GM18526 (cell line): ENCODE data around the gene NUP62CL.

Experiments used
- POLR2A ChIP-seq: IDR thresholded peaks from 3 replicates; pipeline ENCODE4 v1.6.1; 2011; ENCODE audit not compliant: insufficient read length; ENCODE audit errors: extremely low read depth

NUP62CL gene

DNA sequence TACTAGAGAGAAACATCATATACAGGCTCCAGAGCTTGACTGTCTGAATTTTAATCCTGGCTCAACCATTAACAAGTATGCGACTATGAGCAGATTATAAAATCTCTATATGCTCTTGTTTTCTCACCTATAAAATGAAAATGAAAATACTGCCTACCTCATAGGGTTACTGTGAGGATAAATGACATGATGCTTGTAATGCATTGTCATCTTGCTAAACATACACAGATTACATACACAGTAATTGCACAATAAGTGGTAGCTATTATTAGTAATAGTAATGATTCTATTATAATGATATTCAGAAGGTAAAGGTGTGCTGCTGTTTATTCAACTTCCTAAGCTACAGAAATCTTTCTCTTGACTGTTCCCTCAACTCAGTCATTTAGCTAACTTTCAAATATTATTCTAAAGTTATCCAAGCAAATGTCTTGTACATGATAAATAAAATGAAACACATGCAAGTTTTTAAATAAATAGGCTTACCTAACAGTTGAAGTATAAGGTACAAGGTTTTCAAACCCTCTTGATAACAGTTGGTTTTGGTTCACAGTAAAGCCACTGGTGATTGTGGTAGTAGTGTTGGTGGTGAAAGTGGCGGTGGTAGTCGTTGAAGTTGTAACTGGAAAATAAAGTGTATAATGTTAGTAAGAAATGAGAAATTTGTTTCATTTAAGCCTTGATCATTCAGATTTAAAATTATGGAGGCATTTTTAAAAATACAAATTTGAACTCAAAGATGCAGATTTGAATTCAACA lies 38.9 kb downstream of the NUP62CL start:
- no peak for TF ChIP-seq POLR2A

DNA sequence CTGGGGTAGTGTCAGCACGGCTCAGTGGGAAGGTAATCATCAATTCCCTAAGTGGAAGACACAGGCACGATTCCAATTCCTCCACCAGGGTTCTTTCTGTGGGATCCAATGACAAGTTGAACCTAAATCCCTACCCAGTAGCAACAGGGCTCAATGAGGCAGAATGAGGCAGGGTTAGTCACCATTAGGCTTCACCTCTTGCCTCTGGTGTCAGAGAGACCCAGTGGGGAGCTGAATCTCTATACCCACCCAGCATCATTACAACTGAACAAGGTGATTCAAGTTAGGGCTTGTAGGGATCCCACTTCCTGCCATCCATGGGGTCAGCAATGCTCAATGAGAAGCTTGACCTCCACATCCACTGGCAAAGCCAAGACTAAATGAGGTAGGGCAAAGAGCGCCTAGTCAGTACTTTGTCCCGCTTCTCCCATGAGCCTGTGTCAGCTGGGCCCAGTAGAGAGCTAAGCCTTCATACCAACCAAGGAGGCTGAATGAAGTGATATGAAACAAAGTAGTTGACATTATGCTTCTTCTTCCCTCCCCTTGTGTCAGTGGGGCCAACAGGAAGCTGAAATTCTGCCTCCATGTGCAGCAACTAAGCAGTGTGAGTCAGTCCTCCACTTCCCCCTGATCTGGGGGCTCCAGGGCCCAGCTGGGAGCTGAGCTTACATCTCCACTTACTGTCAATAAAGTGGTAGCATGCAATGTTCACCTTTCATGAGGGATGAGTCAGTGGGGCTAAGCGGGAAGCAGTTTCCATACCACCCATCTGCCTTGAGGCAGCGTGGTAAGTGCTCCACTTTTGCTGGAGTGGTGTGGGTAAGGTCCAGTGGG lies 51.2 kb downstream of the NUP62CL start:
- TF ChIP-seq POLR2A = no peak

DNA sequence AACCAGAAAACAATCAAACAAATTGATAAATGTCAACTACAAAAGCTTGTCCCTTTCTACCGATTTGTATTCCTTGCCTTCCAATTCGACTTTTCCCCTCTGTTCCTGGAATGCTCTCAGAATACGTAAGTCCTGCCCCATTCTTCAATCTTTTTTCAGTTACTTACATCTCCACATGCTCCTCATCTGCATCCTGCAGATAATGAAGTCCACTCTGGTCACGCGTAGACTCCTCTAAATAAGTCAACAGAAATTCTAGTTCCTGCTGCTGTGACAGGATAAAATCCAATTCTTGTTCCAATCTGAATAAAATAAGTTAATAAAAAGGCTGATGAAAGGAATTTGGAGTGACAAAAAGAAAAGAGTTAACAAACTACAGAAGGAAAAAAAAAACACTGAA lies 53.2 kb downstream of the NUP62CL start:
- no peak for TF ChIP-seq POLR2A

DNA sequence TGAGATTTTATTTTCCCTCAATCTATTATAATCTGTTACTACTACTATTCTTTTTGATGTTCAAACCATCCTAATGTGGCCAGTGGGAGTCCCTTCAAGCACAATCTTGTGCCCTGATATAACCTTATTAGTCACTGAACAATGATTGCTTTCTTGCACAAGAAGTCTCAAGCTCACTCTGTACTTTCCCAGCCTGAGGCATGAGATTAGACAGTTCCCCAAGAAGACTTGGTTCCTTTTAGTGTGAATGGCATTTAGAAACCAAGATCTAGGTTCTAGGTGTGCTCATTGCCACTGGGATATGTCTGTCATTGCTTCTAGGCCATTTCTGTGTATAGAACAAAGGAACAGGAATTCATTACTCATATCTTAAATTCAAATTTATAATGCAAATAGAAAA lies 59.6 kb downstream of the NUP62CL start:
- no peak for TF ChIP-seq POLR2A

DNA sequence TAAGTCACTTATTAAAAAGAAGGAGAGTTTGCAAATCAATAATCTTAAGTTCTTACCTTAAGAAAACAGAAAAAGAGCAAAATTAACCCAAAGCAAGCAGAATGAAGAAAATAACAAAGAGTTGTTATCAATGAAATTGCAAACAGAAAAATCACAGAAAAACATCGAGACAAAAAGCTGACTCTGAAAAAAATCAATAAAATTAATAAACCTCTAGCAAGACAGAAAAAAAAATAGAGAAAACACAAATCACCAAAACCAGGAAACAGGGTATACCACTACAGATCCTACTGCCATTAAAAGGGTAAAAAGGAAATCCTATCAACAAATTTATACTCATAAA lies 70.3 kb downstream of the NUP62CL start:
- TF ChIP-seq POLR2A = no peak

DNA sequence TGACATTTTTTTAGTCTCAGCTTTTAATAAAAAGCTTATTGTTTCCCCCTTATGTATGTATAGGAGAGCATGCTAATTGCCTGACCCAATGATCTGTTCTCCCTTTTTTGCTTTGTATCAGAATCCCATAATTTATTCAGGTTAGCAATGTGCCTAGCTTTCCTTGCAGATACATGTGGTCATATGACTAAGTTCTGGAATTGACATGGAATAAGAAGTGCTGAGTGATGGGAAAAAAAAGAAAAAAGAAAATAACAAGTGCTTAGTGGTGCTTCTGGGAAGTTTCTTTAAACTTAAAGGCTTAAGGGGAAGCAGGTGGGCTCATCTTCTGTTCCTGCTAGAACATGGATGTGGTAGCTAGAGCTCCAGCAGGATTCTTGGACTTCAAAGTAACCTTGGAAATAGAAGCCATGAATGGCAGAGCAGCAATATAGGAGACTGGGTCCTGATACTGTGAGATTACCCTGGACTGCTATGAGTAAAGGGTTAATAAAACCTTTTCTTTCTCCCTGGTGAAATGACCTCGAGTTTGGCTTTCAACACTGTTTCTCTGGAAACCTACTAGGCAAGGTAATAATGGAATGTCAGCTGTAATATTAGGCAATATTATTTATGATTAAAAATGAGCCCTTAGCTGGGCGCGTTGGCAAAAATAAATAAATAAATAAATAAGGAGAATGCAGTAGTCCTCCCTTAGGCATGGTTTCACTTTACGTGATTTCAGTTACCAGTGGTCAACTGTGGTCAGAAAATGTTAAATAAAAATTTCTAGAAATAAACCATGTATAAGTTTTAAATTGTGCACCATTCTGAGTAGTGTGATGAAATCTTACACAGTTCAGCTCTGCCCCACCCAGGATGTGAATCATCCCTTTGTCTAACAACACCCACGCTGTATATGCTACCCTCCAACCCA lies 70.9 kb downstream of the NUP62CL start:
- no peak for TF ChIP-seq POLR2A

DNA sequence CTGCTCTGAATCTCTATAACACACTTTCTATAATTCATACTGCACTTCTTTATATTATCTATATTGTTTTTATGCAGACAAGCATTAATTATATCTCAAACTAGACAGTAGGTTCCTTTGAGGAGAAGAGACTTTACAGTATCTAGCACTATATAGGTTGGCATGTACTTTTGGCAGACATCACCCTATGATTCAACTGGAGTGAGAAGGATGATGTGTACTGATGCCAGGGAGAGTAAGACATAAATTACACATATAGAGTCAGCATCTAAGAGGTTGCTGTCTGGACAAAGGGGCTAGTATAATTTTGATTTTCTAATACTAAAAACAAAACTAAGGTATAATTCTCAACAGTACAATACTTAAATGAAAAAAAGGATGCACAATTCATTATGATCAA lies 82.5 kb downstream of the NUP62CL start:
- no peak for TF ChIP-seq POLR2A

DNA sequence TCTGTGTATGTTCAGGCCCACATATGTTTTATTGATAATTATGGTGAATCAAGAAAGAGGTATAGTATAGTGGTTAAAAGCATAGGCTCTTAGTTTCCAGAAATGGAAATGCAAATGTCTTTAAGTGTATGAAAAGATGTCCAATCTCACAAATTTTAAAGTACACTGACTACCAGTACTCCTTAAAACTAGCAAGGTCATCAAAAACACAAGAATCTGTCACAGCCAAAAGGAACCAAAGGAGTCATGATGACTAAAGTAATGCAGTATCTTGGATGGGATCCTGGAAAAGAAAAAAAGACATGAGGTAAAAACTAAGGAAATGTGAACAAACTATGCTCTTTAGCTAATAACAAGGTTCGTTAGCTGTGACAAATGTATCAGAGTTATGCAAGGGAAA lies 87.0 kb downstream of the NUP62CL start:
- TF ChIP-seq POLR2A = no peak

DNA sequence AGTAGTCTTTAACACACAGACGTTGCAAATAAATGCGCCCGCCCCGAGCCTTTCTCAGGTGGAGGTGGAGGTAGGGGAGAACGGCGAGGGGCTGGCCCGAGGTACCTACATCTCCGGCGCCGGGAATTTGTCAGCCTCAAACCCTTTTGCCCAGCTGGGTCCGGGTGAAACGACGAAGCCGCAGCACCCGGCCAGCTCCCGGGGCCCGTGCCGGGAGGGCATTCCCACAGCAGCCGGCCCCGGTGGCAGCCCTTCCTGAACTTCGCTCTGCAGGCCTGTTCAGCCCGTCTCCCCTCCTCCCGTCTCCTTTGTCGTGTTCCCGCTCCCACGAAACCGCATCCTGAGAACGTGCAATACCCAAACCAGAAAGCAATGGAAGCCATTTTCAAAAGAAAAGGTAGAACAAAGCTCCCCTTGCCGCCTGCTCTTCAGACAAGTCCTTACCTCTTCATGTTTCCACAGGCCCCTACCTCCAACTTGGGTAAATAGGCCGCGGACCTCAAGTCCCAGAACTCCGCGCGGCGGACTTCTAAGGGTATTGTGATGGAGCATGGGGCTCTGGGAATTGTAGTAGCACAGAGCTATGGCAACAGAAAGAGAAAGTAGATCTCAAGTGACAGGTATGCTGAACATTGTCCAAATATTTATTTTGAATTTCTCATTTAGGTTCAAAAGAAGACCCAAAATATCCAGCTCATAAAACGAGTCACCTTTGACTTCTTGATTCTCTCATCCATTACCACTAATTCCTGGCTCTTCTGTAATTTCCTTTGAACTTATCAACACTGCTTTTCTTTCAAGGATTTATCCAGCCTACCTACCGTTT lies 87.7 kb downstream of the NUP62CL start, which contains the start of gene RBM41:
RBM41 (minus strand) TSS at position 501 of the 826 bp plus-strand sequence; CDS start at position 452, 49 bp downstream.
- no peak for TF ChIP-seq POLR2A

DNA sequence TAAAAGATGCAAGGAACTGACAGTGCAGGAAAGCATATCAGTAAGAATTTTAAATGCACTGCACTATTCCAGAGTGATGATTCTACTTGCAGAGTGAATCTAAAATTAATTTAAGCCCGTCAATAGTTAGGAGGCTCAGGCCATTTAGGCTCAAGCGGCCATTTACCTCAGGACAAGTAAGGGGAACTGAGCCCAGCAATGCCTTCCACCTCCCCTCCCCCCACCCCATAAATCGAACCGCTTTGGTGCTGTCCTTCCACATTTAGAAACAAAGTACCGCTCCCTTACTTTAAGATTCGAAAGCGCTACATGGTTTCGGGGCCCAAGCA lies 88.3 kb downstream of the NUP62CL start:
- no peak for TF ChIP-seq POLR2A

DNA sequence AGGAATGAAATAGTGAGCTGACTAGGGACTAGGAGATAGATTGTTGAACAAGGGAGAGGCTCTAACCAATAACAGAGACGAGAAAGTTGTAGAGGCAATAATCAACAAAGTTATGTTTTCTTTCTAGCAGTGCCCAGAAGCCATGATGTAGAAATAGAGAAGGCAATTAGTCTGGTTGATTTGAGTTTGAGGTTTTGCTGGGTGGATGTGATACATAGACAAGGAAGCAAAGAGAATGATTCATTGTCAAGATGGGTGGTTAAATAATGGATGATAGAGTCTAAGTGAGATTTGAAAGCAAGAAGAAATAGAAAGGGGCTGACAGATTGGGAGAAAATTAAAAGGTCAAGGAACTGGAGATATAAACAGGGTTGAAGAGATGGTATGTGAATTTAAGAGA lies 98.8 kb downstream of the NUP62CL start:
- no peak for TF ChIP-seq POLR2A

DNA sequence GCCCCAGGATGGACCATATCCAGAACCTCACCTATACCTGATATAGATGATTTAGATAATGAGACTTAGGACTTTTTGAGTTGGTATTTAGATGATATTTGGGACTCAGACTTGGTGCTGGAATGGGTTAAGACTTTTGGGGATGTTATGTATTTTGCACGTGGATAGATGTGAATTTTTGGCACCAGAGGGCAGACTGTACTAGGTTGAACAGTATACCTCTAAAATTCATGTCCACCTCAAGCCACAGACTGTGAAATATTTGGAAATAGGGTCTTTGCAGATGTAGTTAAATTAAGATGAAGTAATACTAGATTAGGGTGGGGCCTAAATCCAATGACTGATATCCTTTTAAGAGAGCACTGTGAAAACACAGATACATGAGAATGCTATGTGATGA lies 103.3 kb downstream of the NUP62CL start:
- TF ChIP-seq POLR2A = no peak

DNA sequence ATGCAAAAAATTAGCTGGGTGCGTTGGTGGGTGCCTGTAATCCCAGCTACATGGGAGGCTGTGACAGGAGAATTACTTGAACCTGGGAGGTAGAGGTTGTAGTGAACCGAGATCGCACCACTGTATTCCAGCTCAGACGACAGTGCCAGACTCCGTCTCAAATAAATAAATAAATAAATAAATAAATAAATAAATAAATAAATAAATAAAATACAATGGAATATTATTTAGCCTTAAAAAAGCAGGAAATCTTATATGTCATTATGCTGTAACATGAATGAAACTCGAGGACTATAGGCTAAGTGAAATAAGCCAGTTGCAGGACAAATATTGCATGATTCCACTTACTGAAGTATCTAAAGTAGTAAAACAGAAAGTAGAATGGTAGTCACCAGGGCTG lies 130.1 kb downstream of the NUP62CL start:
- TF ChIP-seq POLR2A = no peak
